Pulmonary artery endothelial cell (primary cell): ENCODE measurements around the gene PER2. TPM values are rescaled to one million over a fixed set of nuclear protein-coding genes. Genes with fewer than 3 reads are reported as not detected.
A peak's percentile ranks its signal among the peaks of the same experiment; 100 is the strongest.
"Not testable (repeated sequence)": the region's sequence is repeated elsewhere in the genome, so short reads cannot be mapped to it uniquely, and the experiment has no call there.

Source experiments
- DNase-seq: peaks from one replicate; pipeline ENCODE4 v3.0.0-alpha.2; 2011; ENCODE audit warnings: low read depth, low spot score
- total RNA-seq: library from RNA; depleted of rRNA; stranded (reverse); fragments of >200 nt; gene quantifications from 2 replicates; pipeline ENCODE4 v1.2.3, GENCODE V29; 2014

PER2 gene, protein sequence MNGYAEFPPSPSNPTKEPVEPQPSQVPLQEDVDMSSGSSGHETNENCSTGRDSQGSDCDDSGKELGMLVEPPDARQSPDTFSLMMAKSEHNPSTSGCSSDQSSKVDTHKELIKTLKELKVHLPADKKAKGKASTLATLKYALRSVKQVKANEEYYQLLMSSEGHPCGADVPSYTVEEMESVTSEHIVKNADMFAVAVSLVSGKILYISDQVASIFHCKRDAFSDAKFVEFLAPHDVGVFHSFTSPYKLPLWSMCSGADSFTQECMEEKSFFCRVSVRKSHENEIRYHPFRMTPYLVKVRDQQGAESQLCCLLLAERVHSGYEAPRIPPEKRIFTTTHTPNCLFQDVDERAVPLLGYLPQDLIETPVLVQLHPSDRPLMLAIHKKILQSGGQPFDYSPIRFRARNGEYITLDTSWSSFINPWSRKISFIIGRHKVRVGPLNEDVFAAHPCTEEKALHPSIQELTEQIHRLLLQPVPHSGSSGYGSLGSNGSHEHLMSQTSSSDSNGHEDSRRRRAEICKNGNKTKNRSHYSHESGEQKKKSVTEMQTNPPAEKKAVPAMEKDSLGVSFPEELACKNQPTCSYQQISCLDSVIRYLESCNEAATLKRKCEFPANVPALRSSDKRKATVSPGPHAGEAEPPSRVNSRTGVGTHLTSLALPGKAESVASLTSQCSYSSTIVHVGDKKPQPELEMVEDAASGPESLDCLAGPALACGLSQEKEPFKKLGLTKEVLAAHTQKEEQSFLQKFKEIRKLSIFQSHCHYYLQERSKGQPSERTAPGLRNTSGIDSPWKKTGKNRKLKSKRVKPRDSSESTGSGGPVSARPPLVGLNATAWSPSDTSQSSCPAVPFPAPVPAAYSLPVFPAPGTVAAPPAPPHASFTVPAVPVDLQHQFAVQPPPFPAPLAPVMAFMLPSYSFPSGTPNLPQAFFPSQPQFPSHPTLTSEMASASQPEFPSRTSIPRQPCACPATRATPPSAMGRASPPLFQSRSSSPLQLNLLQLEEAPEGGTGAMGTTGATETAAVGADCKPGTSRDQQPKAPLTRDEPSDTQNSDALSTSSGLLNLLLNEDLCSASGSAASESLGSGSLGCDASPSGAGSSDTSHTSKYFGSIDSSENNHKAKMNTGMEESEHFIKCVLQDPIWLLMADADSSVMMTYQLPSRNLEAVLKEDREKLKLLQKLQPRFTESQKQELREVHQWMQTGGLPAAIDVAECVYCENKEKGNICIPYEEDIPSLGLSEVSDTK (N-terminal part only)
- 2.2 and 2.4 TPM in 2 replicates for total RNA-seq

- DNase-seq, result peak; percentile 60
Observed at GRCh38 chr2:238287737-238288649, at the start of gene PER2. TSS of gene PER2 (minus strand) at chr2:238288610. CDS start at chr2:238277936, 10,674 bp downstream.

GRCh38 chr2:238337846-238338245 lies 49.4 kb upstream of the PER2 start:
- DNase-seq, result no peak

DNA sequence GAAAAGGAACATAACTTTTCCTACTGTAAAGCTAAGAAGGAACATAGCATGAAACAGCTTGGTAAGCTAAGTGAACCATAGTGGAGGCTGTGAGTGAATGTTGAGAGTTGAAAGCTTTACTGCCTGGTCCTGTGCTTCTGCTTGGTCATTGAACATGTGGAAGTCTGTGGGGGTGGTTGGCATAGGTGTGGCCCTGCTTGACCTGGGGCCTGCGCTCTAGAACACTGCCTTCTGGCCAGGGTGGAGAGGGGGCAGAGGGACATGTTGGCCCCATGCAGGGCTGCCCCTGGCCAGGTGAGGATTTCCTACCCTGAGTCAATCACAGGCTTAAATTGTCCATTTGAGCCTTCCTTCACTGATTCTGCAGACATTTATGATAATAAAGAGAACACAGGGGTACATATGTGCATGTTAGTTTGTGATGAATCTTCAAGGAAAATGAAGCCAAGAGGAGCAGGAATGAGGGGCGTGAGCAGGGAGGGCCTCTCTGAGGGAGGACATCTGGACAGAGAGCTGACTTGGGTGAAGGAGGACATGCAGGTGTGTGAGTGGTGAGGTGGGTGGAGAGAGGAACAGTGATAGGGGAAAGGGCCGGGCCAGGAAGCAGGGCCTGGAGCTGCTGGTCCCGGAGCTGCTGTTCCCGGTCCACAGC lies 48.5 kb upstream of the PER2 start:
- no peak for DNase-seq

GRCh38 chr2:238336151-238336550 lies 47.7 kb upstream of the PER2 start:
- DNase-seq, result no peak

DNA sequence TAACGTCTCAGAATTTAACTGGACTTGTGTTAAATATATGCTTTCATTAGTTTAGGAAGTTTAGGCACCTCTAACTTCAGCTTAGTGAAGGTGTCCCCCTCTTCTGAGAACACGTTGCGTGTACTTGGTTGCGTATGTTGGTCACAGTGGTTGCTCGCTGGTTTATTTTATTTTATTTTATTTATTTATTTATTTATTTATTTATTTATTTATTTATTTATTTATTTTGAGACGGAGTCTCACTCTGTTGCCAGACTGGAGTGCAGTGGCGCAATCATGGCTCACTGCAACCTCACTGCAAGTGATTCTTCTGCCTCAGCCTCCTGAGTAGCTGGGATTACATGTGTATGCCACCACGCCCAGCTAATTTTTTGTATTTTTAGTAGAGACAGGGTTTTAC lies 47.2 kb upstream of the PER2 start:
- not testable (repeated sequence) for DNase-seq

GRCh38 chr2:238334885-238335284 lies 46.5 kb upstream of the PER2 start:
- no peak for DNase-seq

GRCh38 chr2:238331916-238332315 lies 43.5 kb upstream of the PER2 start:
- no peak for DNase-seq

GRCh38 chr2:238330391-238330790 lies 42.0 kb upstream of the PER2 start:
- no peak for DNase-seq

DNA sequence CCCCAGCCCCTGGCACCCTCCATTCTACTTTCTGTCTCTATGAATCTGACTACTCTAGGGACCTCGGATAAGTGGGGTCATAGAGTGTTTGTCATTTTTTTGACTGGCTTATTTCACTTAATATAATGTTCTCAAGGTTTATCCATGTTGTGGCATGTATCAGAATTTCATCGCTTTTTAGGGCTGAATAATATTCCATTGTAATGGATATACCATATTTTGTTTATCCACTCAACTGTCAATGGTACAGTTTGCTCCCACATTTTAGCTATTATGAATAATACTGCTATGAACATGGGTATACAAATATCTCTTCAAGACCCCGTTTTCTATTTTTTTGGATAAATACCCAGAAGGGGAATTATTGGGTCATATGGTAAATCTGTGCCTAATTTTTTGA lies 39.3 kb upstream of the PER2 start:
- no peak for DNase-seq

- no peak for DNase-seq
Observed at GRCh38 chr2:238326801-238327365, 38.5 kb upstream of the PER2 start.

DNA sequence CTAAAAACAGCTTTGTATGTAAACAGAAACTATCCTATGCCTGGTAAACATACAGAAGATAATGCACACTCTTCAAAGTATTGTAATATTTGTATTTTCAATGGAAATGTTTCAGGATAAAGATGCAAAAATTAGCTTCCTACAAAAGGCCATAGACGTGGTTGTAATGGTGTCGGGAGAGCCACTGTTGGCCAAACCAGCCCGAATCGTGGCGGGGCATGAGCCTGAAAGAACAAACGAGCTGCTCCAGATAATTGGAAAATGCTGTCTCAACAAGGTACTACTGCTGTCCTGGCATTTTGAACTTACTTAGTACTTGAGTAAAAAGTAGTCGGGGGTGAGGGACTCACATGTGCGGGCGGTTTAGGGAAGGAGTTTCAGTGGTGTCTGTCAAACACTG lies 37.3 kb upstream of the PER2 start:
- no peak for DNase-seq

DNA sequence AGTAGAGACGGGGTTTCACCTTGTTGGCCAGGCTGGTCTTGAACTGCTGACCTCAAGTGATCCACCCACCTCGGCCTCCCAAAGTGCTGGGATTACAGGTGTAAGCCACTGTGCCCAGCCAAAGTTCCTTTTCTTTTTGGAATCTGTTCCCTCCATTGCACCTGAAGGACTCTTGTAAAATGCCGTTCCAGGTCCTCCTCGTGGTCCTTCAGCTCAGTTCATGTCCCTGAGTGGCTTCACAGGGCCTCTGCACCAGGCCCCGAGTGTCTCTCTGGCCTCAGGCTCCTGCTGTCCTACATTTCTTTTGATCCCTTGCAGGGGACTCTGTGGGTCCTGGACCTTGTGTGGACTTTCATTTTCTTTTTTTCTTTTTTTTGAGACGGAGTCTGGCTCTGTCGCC lies 35.8 kb upstream of the PER2 start:
- not testable (repeated sequence) for DNase-seq

DNA sequence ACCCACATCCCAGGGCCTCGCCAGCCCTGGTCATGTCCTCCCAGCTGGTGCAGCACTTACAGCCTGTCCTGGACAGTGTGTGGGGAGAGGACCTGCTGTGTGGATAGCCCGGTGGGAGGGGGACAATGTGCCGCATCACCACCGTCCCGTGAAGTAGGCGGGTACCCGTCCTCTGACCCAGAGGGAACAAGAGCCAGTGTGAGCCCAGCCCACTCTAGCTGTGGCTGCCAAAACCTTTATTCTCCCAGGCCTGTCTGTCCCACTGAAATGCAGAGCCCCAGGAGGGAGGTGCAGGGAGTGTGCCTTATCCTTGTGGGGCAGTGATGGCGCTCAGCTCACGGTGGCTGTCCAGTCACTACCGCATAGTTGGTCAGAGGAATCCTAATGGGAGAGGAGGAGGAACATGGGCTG lies 33.6 kb upstream of the PER2 start:
- no peak for DNase-seq

- no peak for DNase-seq
Observed at GRCh38 chr2:238321467-238321866, 33.1 kb upstream of the PER2 start.

DNA sequence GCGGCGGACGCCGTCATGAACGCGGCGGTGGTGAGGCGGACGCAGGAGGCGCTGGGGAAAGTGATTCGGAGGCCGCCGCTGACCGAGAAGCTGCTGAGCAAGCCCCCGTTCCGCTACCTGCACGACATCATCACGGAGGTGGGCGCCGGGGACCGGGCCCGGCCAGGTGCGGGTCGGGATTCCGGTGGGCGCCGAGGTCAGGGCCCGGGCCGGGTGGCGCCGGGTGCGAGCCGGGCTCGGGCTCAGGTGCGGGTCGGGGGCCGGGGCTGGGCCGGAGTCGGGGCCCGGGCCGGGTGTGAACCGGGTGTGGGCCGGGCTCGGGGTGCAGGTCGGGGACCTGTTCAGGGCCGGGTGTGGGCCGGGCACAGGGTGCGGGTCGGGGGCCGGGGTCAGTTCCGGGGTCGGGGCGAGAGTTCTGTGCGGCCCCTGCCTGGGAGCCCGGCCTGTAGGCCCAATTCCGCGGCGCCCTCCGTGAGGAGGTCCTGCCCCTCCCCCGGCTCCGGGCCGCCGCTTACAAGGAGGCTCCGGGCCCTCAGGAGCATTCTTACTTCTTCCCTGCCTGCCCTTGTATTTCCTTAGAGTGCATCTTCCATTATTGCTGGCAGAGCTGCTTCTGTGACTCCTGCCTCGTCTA lies 32.4 kb upstream of the PER2 start:
- no peak for DNase-seq

DNA sequence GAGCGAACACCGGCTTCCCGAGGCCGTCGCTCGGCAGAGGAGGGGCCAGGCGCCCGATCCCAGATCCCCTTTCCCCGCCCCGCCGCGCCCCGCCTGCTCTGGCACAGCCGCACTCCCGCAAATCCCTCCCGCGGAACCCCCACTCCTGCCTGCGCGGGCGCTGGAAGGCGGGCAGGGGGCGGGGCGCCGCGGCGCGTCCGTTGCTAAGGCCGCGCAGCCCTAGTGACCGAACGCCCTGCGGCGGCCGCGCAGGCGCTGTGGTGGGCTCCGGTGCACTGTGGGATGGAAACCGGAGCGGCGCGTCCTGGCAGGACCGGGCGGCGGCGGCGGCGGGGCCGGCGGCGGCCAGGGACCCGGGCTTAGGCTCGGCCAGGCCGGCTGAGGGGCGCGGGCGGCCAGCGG lies 31.8 kb upstream of the PER2 start, which contains the start of gene TRAF3IP1:
TSS of gene TRAF3IP1 (plus strand) at position 273 of the 402 bp plus-strand sequence. CDS start 145 bp downstream, outside the sequence.
- peak; percentile 64 for DNase-seq

DNA sequence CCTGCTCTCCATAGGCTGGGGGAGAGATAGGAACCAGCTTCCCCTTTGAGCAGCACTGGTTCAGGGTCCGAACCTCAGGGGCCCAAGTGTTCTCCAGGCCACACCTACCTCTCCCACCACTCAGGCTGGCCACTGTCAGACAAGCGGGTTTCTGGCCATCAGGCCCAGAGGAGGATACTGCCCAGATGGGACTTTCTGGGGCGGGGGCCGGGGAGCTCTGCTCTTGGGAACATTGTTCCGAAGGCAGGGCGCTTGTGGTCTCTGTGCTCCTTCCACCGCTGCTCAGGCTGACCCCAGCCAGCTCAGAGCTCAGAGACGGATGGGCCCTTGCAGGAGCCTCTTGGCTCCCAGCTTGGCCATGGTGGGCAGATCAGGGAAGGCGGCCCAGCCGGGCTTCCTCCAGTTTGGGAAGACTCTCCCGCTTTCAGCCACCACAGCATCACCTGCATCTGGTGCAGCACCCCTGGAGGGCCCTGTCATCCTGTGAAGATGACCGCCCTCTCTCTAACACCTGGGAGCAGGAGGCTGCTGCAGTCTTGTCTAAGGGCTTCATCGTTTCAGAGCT lies 26.7 kb upstream of the PER2 start:
- no peak for DNase-seq

- no peak for DNase-seq
Observed at GRCh38 chr2:238314576-238314975, 26.2 kb upstream of the PER2 start.

- no peak for DNase-seq
Observed at GRCh38 chr2:238313991-238314350, 25.6 kb upstream of the PER2 start.
